Thyroid gland (tissue), 4 donors: ENCODE data around the gene ZBTB17. TPM values are rescaled to one million over a fixed set of nuclear protein-coding genes. Genes with fewer than 3 reads are reported as not detected.

ENCODE experiments used
- DNase-seq, 2 donors: peaks; one replicate each; pipeline ENCODE4 v3.0.0-alpha.2; 2019
- H3K27ac ChIP-seq, 3 donors: fragments of 200-600 bp; sonication (generic); 1 replicate in 2 of 3; 2 replicates in 1 of 3; pipeline ENCODE4 v1.5.1; 2016 to 2019; ENCODE audit warnings: mild to moderate bottlenecking in 1 of 3, moderate library complexity in 1 of 3
- H3K27me3 ChIP-seq: fragments of 200-600 bp; sonication (generic); one replicate; pipeline ENCODE4 v1.5.1; 2019
- H3K36me3 ChIP-seq, 2 donors: fragments of 200-600 bp; sonication (generic); one replicate each; pipeline ENCODE4 v1.5.1; 2016 to 2019
- H3K4me1 ChIP-seq, 2 donors: fragments of 200-600 bp; sonication (generic); one replicate each; pipeline ENCODE4 v1.5.1; 2017 to 2019
- H3K4me3 ChIP-seq, 3 donors: fragments of 200-600 bp; sonication (generic); replicated peaks in 1 of 3; 1 replicate in 2 of 3; 2 replicates in 1 of 3; pipeline ENCODE4 v1.5.1; 2016; ENCODE audit warnings: mild to moderate bottlenecking in 1 of 3
- H3K9me3 ChIP-seq: fragments of 200-600 bp; sonication (generic); one replicate; pipeline ENCODE4 v1.5.1; 2017
- CTCF ChIP-seq, 6 experiments: fragments of 200-600 bp in 3 of 6; fragments of 450-650 bp in 3 of 6; sonication (generic) in 3 of 6; IDR thresholded peaks; one replicate each; pipeline ENCODE4 v1.5.1; 2016 to 2019; ENCODE audit warnings: antibody characterized with exemption in 6 of 6, mild to moderate bottlenecking in 2 of 6, inconsistent platforms in 1 of 6, moderate library complexity in 1 of 6
- POLR2A ChIP-seq, 2 donors: fragments of 450-650 bp; IDR thresholded peaks; one replicate each; pipeline ENCODE4 v1.6.1; 2017; ENCODE audit warnings: antibody characterized with exemption in 2 of 2, mild to moderate bottlenecking in 2 of 2, moderate library complexity in 1 of 2
- WGBS, 2 donors: methylation state at CpG; one replicate each; pipeline ENCODE4 v1.1.5; 2017; 5-methylcytosine and 5-hydroxymethylcytosine counted together
- intact Hi-C: fragments of 100-400 bp; cut with DNase I; formaldehyde crosslinking; loops from one replicate; pipeline ENCODE4 v1.15.1; 2023
- total RNA-seq, 4 donors: library from RNA; depleted of rRNA; stranded (reverse); fragments of >200 nt; gene quantifications; one replicate each; pipeline ENCODE4 v1.2.3, GENCODE V29; 2016

Gene ZBTB17
- total RNA-seq, 4 donors from 2014 or later = 31.4 to 52.1 (median 36.1) TPM

GRCh38 chr1:16020325-16020724 lies 44.4 kb upstream of the ZBTB17 start:
- TF ChIP-seq POLR2A (IDR thresholded peaks at IDR 0.05) (no peak), CTCF (IDR thresholded peaks at IDR 0.05) (no peak)
- DNase-seq = peak in 1 of 2 donors; percentile 41
- intact Hi-C loops = no loop called here
- H3K27me3 ChIP-seq = no peaks in the 10 kb centered on the region
- H3K9me3 ChIP-seq = no peaks in the 10 kb centered on the region
- H3K4me1 ChIP-seq = peaks cover 45 to 48% of the 10 kb centered on the region in 2 donors
- H3K36me3 ChIP-seq = no peaks in the 10 kb centered on the region
- 57 to 72% methylated on average over 4 to 6 of the region's 6 CpGs for WGBS, 2 donors
- H3K4me3 ChIP-seq = no peak overlapping the region
- H3K27ac ChIP-seq = peak overlapping the region in 1 of 3 donors; percentile 96

- no peaks in the 10 kb centered on the region for H3K9me3 ChIP-seq
- H3K27me3 ChIP-seq = no peaks in the 10 kb centered on the region
- WGBS, 2 donors = 66 to 68% methylated on average over 8 to 9 of the region's 9 CpGs
- DNase-seq = peak in 1 of 2 donors; percentile 73
- no peak for TF ChIP-seq CTCF (IDR thresholded peaks at IDR 0.05)
- no peak for TF ChIP-seq POLR2A (IDR thresholded peaks at IDR 0.05)
- H3K27ac ChIP-seq = peak overlapping the region in 2 of 3 donors; percentile 67 to 96
- intact Hi-C loops = no loop called here
- H3K4me1 ChIP-seq = peaks cover 51 to 54% of the 10 kb centered on the region in 2 donors
- no peak overlapping the region for H3K4me3 ChIP-seq
- H3K36me3 ChIP-seq = no peaks in the 10 kb centered on the region
Measured at GRCh38 chr1:16019644-16020277, 43.9 kb upstream of the ZBTB17 start.

GRCh38 chr1:16018749-16019643 lies 43.1 kb upstream of the ZBTB17 start:
- TF ChIP-seq CTCF (IDR thresholded peaks at IDR 0.05) = no peak
- no peak for TF ChIP-seq POLR2A (IDR thresholded peaks at IDR 0.05)
- H3K4me3 ChIP-seq = no peak overlapping the region
- H3K4me1 ChIP-seq = peaks cover 58 to 61% of the 10 kb centered on the region in 2 donors
- intact Hi-C loops = no loop called here
- H3K27me3 ChIP-seq = no peaks in the 10 kb centered on the region
- peak in 1 of 2 donors; percentile 67 for DNase-seq
- peak overlapping the region; percentile 39 to 96 (median 67) for H3K27ac ChIP-seq
- H3K36me3 ChIP-seq = no peaks in the 10 kb centered on the region
- 77 to 88% methylated on average over 19 to 23 of the region's 23 CpGs for WGBS, 2 donors
- no peaks in the 10 kb centered on the region for H3K9me3 ChIP-seq

GRCh38 chr1:16018308-16018707 lies 42.4 kb upstream of the ZBTB17 start:
- H3K4me1 ChIP-seq = peaks cover 65 to 66% of the 10 kb centered on the region in 2 donors
- no peak overlapping the region for H3K4me3 ChIP-seq
- TF ChIP-seq POLR2A (IDR thresholded peaks at IDR 0.05) = no peak
- no peak for DNase-seq
- H3K36me3 ChIP-seq = no peaks in the 10 kb centered on the region
- no peaks in the 10 kb centered on the region for H3K27me3 ChIP-seq
- no peaks in the 10 kb centered on the region for H3K9me3 ChIP-seq
- peak overlapping the region; percentile 39 to 96 (median 67) for H3K27ac ChIP-seq
- 30 to 54% methylated on average over 2 to 4 of the region's 4 CpGs for WGBS, 2 donors
- intact Hi-C loops = no loop called here

- peak within 1 kb of the TSS; percentile 55 to 96 (median 67) for H3K27ac ChIP-seq
- 48 to 59% methylated on average over 36 to 37 of the region's 37 CpGs for WGBS, 2 donors
- H3K4me3 ChIP-seq = no peak within 1 kb of the TSS
- no peaks in the 10 kb centered on the region for H3K27me3 ChIP-seq
- peaks cover 68 to 71% of the 10 kb centered on the region in 2 donors for H3K4me1 ChIP-seq
- peak in 1 of 6 experiments; percentile 13 for TF ChIP-seq CTCF (IDR thresholded peaks at IDR 0.05)
- TF ChIP-seq POLR2A (IDR thresholded peaks at IDR 0.05) = peak in 1 of 2 donors; percentile 66
- intact Hi-C loops = no loop called here
- no peaks in the 10 kb centered on the region for H3K36me3 ChIP-seq
- DNase-seq = peak; percentile 36 to 72
- H3K9me3 ChIP-seq = no peaks in the 10 kb centered on the region
Measured at GRCh38 chr1:16017461-16018303, 41.8 kb upstream of the ZBTB17 start, which contains the start of gene HSPB7. TSS of gene HSPB7 (minus strand) at chr1:16018043. CDS start at chr1:16017963, 80 bp downstream.
